Measurements from ENCODE around the gene TMBIM4.

Gene TMBIM4

DNA sequence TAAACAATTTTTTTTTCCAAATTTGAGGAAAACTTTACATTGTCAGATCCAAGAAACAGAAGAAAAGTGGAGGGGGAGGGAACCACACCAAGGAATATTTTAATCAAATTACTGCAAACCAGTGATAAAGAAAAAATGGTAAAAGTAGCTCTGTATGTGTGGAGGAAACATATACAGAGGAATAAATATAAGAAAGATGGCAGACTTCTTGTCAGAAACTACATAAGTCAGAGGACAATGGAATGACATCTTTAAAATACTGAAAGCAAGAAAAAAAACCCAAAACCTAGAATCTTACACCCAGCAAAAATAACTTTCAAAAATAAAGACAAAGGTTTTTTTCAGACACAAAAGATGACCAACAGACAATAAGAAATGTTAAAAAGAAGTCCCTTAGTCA, 29.1 kb downstream of the TMBIM4 start:
- DNase-seq (ENCODE audit: low read depth) = no peak
- no peak overlapping the region for H3K4me3 ChIP-seq (ENCODE audit: low read depth, low read length)
- no peak for TF ChIP-seq CTCF (IDR thresholded peaks at IDR 0.05; ENCODE audit: low read depth, low read length, missing control alignments)

GRCh38 chr12:66139328-66139727, 30.5 kb downstream of the TMBIM4 start:
- H3K4me3 ChIP-seq (ENCODE audit: low read depth, low read length) = no peak overlapping the region
- TF ChIP-seq CTCF (IDR thresholded peaks at IDR 0.05; ENCODE audit: low read depth, low read length, missing control alignments) = no peak
- no peak for DNase-seq (ENCODE audit: low read depth)

DNA sequence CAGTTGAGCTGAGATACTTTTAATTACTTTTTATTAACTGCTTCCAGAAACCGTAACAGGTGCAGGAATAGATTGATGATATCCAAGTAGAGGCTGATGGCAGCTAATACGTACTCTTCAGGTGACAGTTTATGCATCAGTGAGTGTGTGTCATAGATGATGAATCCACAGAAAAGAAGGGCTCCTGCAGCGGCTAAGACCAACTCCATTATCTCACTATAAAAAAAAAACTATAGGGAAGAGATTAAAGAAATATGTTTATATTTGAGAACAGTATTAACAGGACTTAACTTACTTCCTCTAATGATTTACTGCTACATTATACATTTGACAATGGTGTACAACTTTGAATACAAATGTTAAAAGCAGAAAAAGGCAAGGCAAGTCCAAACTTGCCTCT, 31.9 kb downstream of the TMBIM4 start:
- H3K4me3 ChIP-seq (ENCODE audit: low read depth, low read length) = no peak overlapping the region
- TF ChIP-seq CTCF (IDR thresholded peaks at IDR 0.05; ENCODE audit: low read depth, low read length, missing control alignments) = no peak
- DNase-seq (ENCODE audit: low read depth) = no peak

- no peak overlapping the region for H3K4me3 ChIP-seq (ENCODE audit: low read depth, low read length)
- no peak for TF ChIP-seq CTCF (IDR thresholded peaks at IDR 0.05; ENCODE audit: low read depth, low read length, missing control alignments)
- no peak for DNase-seq (ENCODE audit: low read depth)
These were observed 37.4 kb downstream of the TMBIM4 start for GRCh38 chr12:66132408-66132807.

DNA sequence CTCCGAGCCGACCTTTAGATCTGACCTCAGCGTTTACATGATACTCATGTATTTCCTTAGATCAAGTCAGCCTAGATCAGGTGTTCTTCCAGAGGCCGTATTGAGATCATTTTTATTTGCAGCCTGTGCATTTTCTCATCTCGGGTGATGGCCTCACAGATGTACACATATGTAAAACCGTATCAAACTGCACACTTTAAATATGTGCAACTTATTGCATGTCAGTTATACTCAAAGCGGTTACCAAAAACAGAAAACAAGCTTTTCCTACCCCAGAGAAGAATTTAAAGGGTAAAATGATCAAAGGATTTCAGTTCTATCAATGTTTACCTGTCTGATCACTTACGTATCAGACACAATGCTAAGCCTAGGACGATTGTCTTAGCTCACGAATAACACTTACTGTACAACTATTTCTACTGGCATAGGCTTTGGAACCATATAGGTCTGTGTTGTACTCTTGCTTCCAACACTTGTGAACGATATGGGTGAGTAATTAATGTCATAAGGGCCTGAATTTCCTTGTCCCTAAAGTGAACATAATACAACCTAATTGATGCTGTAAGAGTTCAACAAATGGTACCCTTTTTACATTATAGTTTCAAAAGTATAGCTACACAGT, 38.6 kb downstream of the TMBIM4 start:
- DNase-seq (ENCODE audit: low read depth) = peak; percentile 18
- no peak for TF ChIP-seq CTCF (IDR thresholded peaks at IDR 0.05; ENCODE audit: low read depth, low read length, missing control alignments)

GRCh38 chr12:66130267-66131066, 39.3 kb downstream of the TMBIM4 start, which contains the start of gene LLPH:
TSS of gene LLPH (minus strand) at chr12:66130750. CDS start at chr12:66129106, 1,644 bp downstream.
- peak; percentile 80 for DNase-seq (ENCODE audit: low read depth)
- no peak for TF ChIP-seq CTCF (IDR thresholded peaks at IDR 0.05; ENCODE audit: low read depth, low read length, missing control alignments)
- peak within 1 kb of the TSS; percentile 96 for H3K4me3 ChIP-seq (ENCODE audit: low read depth, low read length)

More for the DNA sequence above, 38.6 kb downstream of the TMBIM4 start:
- H3K4me3 ChIP-seq (ENCODE audit: low read depth, low read length) = peak overlapping the region; percentile 96

All from GM12864 (cell line).